NCI-H69 (cell line): ENCODE data around the gene NBAS.
"Not testable (repeated sequence)": the region's sequence is repeated elsewhere in the genome, so short reads cannot be mapped to it uniquely, and the experiment has no call there.

Experiments used
- DNase-seq: peaks from one replicate; lab custom pipeline; 2025; lab: John Stamatoyannopoulos, UW

Gene NBAS

GRCh38 chr2:15210542-15210941, 350.6 kb downstream of the NBAS start:
- DNase-seq = not testable (repeated sequence)

DNA sequence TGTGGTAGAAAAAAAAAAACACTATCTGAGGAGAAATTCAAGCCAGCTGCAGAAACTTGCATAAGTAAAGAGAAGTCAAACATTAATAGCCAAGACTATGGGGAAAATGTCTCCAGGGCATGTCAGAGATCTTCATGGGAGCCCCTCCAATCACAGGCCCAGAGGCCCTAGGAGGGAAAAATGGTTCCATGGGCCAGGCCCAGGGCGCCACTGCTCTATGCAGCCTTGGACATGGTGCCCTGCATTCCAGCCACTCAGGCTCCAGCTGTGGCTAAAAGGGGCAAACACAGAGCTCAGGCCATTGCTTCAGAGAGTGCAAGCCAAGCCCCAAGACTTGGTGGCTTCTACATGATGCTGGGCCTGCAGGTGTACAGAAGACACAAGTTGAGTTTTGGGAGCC, 354.7 kb downstream of the NBAS start:
- no peak for DNase-seq

GRCh38 chr2:15205562-15205961, 355.6 kb downstream of the NBAS start:
- no peak for DNase-seq

DNA sequence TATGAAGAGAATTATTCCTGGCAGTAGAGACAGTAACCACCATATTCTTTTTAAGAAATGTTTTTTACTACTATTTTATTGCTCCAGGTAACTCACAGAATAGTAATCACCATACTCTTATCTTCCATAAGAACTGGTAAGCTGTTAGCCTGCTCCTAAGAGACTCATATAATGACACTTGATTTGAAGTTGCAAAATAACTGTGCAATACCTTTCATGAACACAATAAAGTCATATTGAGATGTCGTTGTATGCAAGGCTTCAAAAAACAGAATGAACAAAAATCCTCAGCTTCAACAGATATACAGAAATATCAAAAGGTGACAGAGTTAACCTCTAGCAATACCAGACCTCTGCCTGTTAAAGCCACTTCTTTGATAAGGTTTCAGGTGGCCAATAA, 360.1 kb downstream of the NBAS start:
- DNase-seq = no peak

GRCh38 chr2:15200581-15200980, 360.6 kb downstream of the NBAS start:
- no peak for DNase-seq

DNA sequence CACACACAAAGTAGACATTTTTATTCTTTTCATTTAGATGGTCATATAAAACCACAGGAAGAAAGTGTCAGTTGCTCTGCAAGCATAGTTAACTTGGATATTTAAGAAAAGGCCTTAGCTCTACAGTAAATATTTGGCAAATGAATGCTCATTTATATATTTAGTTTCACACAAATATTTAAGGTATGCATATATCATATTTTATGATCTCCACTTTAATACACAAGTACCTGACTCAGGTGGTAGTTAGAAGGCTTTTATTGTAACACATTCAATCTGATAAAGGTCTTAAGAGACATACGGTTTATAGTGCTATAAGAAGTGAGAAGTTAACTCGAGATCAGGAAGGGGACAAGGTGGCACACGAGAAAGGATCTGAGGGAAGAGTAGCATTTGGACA, 363.1 kb downstream of the NBAS start:
- DNase-seq = no peak

- peak; percentile 52 for DNase-seq
These were observed 365.3 kb downstream of the NBAS start for GRCh38 chr2:15195813-15196212.

GRCh38 chr2:15191789-15192188, 369.3 kb downstream of the NBAS start:
- DNase-seq = peak; percentile 35

- DNase-seq = peak; percentile 14
These were observed 371.9 kb downstream of the NBAS start for GRCh38 chr2:15189216-15189615.

DNA sequence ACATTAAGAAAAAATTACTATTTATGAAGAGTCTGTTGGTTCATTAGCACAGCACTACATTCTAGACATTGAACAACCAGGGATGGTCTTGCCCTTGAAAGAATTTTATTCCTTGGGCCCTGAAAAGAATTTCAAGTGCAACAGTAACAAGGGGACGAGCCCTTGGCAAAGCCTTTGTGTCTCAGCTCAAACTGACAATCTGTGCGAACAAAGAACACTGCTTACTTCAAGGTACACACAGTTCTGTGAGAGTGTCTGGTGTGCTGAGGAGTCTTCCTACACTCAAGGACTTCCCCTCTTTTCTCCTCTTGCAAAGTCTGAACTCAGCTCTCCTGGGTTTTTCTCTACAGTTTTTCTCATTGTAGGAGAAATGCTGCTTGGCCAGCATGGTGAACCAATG, 373.4 kb downstream of the NBAS start:
- no peak for DNase-seq

- no peak for DNase-seq
These were observed 375.0 kb downstream of the NBAS start for GRCh38 chr2:15186118-15186517.

GRCh38 chr2:15184491-15184890, 376.6 kb downstream of the NBAS start:
- DNase-seq = no peak

DNA sequence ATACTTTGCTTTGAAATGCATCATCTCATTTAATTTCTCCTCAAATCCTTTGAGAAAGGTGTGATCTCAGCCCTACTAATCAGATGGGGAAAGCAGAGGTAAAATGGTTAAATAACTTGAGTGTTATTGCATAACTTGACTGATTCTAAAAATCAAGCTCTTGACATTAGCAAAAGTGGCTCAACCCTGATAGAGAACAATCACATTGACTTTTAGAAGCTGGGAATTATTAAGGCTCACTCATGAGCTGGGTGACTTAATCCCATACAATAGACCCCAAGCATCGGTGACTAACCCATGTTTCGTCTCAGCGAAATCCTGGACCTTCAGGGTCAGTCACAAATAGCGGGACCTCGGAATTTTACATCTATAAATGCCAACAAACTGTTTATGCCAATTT, 378.9 kb downstream of the NBAS start:
- no peak for DNase-seq

- DNase-seq = peak; percentile 10
These were observed 379.9 kb downstream of the NBAS start for GRCh38 chr2:15181092-15181745.

- no peak for DNase-seq
These were observed 380.8 kb downstream of the NBAS start for GRCh38 chr2:15180379-15180778.

DNA sequence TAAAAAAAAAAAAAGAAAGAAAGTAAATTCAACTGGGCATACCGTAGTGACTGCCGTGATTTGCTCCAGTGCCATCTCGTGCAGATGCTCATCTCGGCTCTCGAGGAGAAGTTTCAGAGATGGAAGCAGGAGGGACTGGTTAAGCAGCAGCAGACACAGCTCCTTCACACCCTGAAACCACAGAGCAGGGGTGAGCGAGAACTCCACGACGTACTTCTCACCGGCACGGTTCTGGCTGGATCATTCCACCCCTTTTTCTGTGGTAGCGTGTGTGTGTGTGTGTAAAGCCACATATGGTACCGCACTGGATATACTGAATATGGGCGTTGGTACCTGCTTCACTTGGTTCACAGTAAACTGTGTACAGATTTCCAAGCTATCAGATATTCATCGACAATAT, 382.2 kb downstream of the NBAS start:
- DNase-seq = no peak

GRCh38 chr2:15177103-15177502, 384.0 kb downstream of the NBAS start:
- peak; percentile 53 for DNase-seq

DNA sequence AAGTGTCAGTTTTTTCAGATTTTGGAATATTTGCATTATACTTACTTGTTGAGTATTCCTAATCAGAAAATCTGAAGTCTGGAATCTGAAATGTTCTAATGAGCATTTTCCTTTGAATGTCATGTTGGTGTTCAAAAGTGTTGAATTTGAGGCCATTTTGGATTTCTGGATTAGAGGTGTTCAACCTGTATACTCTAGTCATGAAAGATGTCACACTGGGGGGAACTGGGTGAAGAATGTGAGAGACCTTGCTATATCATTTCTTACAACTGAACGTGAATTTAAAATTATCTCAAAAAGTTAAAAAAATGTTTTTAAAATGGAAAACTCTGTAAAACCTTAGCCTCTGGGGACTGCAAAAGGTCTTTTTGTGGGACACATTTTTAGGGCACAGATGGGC, 384.5 kb downstream of the NBAS start:
- DNase-seq = no peak

GRCh38 chr2:15174567-15174966, 386.6 kb downstream of the NBAS start:
- peak; percentile 17 for DNase-seq

- DNase-seq = no peak
These were observed 387.6 kb downstream of the NBAS start for GRCh38 chr2:15173501-15173900.

GRCh38 chr2:15172825-15173224, 388.3 kb downstream of the NBAS start:
- DNase-seq = no peak

DNA sequence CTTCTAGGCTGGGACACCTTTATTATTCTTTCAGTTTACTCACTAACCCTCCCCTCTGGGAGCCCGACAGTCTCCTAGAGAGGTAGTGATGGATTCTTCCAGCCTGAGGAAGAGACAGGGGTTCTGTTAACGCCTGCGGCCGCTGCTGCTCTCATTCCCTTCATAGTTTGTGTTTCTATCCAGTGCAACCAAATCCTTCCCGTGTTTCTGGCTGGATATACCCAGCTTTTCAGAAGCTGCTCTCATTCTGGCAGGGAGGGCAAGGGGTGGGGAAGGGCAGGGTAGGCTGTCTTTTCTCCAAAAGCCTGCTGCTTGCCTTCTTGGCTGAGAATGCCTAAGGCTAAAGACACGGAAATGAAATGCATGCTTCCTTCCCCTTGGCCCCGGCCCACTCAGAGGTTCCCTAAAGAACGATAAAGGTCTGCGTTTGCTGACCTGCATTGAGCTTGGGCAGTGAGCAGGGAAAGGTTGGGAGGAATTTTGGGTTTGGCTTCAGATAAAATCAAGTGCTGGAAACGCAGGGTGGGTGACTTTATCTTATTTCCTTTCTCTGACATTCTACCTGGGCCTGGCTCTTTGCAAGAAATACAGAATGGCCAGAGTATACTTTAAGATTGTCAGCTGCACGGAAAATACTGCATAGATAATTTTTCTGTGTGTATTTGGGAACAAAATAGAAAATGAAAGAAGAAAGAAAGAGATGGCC, 390.9 kb downstream of the NBAS start:
- DNase-seq = no peak

- no peak for DNase-seq
These were observed 391.6 kb downstream of the NBAS start for GRCh38 chr2:15169326-15170069.
